OCI-LY7 (cell line): ENCODE results near the gene RAPGEF3. TPM values are rescaled to one million over a fixed set of nuclear protein-coding genes. Genes with fewer than 3 reads are reported as not detected.

Experiments used
- BruUV-seq: library from RNA; stranded (reverse); fragments of 400-500 nt; replicated peaks from 2 replicates; lab custom pipeline; 2021; lab: Mats Ljungman, UMichigan
- CTCF ChIA-PET: fragments of 300-600 bp; sonication (Branson Sonifier 250); formaldehyde crosslinking; loops from one replicate; lab custom pipeline; 2022; ENCODE audit warnings: antibody characterized with exemption; ENCODE audit not compliant: unreplicated experiment; lab: Charles Lee
- POLR2A ChIA-PET: fragments of 300-600 bp; sonication (Branson Sonifier 250); formaldehyde crosslinking; loops from one replicate; lab custom pipeline; 2022; ENCODE audit warnings: antibody characterized with exemption; lab: Charles Lee
- DNase-seq: peaks from one replicate; pipeline ENCODE4 v3.0.0-alpha.2; 2015; ENCODE audit warnings: low spot score
- H2AFZ ChIP-seq: fragments of 200-600 bp; sonication (generic), shearing (Covaris generic); 2 replicates; pipeline ENCODE4 v1.6.1; 2014; ENCODE audit warnings: mild to moderate bottlenecking, antibody characterized with exemption, low read length, moderate library complexity
- H3K27ac ChIP-seq: fragments of 200-600 bp; sonication (generic); 2 replicates; pipeline ENCODE4 v1.5.1; 2014; ENCODE audit warnings: mixed run types, low read depth, mild to moderate bottlenecking, moderate library complexity, low read length, inconsistent platforms; ENCODE audit not compliant: poor library complexity, severe bottlenecking
- H3K36me3 ChIP-seq: fragments of 200-600 bp; sonication (generic); 2 replicates; pipeline ENCODE4 v1.6.1; 2014; ENCODE audit warnings: mild to moderate bottlenecking, antibody characterized with exemption, low read length, moderate library complexity, mixed read lengths; ENCODE audit not compliant: insufficient read depth
- H3K4me1 ChIP-seq: fragments of 200-600 bp; sonication (generic); 2 replicates; pipeline ENCODE4 v1.5.1; 2014; ENCODE audit warnings: mild to moderate bottlenecking, low read length; ENCODE audit not compliant: insufficient read depth, poor library complexity, severe bottlenecking
- H3K4me2 ChIP-seq: fragments of 200-600 bp; sonication (generic); 2 replicates; pipeline ENCODE4 v1.6.1; 2014; ENCODE audit warnings: mild to moderate bottlenecking, low read length
- H3K4me3 ChIP-seq: fragments of 200-600 bp; sonication (generic); 2 replicates; pipeline ENCODE4 v1.5.1; 2014; ENCODE audit warnings: mild to moderate bottlenecking, low read depth, low read length; ENCODE audit not compliant: poor library complexity, severe bottlenecking
- H3K79me2 ChIP-seq: fragments of 200-600 bp; sonication (generic); 2 replicates; pipeline ENCODE4 v1.6.1; 2016; ENCODE audit warnings: low read depth, mild to moderate bottlenecking, low read length, moderate library complexity, mixed read lengths; ENCODE audit not compliant: insufficient read depth
- H3K9me2 ChIP-seq: fragments of 200-600 bp; sonication (generic); 2 replicates; pipeline ENCODE4 v1.6.1; 2016; ENCODE audit warnings: mild to moderate bottlenecking, low read length, mixed read lengths; ENCODE audit not compliant: insufficient read depth
- H3K9me3 ChIP-seq: fragments of 200-600 bp; sonication (generic); 2 replicates; pipeline ENCODE4 v1.6.1; 2014; ENCODE audit warnings: mild to moderate bottlenecking, mixed run types, low read length, mixed read lengths
- H4K20me1 ChIP-seq: fragments of 200-600 bp; sonication (generic); 2 replicates; pipeline ENCODE4 v1.6.1; 2014; ENCODE audit warnings: mild to moderate bottlenecking, antibody characterized with exemption, low read length, moderate library complexity, mixed read lengths; ENCODE audit not compliant: insufficient read depth
- EZH2phosphoT487 ChIP-seq: fragments of 200-600 bp; sonication (generic); IDR thresholded peaks from 2 replicates; pipeline ENCODE4 v1.6.1; 2018; ENCODE audit warnings: low read depth, borderline replicate concordance, mild to moderate bottlenecking, mixed run types, antibody characterized with exemption, low read length, moderate library complexity, mixed read lengths
- intact Hi-C: fragments of 100-400 bp; cut with micrococcal nuclease; formaldehyde crosslinking; loops from one replicate; pipeline ENCODE4 v1.10.0; 2022; ENCODE audit not compliant: unreplicated experiment
- total RNA-seq, 2 experiments: library from RNA; depleted of rRNA in 1 of 2; stranded (reverse); fragments of >200 nt in 1 of 2; shearing (Covaris generic) in 1 of 2; gene quantifications; 2 replicates each; pipeline ENCODE4 v1.2.3, GENCODE V29; 2014 to 2022
- TF ChIP-seq, protein P1 (sequence below): fragments of 200-600 bp; sonication (generic); conservative IDR thresholded peaks from 2 replicates; pipeline ENCODE4 v1.5.1; 2014; ENCODE audit warnings: mild to moderate bottlenecking, antibody characterized with exemption, low read length, moderate library complexity, mixed read lengths

RAPGEF3 gene
- total RNA-seq, 2 experiments from 2014 or later, result 0.69 to 4.7 TPM

DNA sequence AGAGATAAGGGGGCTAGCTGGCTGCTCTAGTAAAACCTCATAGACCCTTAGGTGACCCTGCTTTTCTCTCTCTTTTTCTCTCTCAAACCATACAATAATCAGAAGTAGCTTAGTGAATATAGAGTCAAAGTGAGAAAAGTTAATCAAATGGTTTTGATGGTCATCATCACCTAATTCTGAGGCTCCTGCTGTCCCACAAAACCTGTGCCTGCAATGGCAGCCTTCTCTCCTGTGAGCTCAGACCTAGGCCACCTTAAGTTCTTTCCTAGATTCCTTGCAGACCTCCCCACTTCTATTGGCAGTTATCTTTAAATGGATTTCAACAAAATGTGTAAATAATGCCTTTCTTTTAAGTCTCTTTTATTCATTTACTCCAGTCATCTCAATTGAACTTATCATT lies 51.3 kb downstream of the RAPGEF3 start:
- no peak for DNase-seq
- H3K9me2 ChIP-seq, result no peaks in the 10 kb centered on the region
- peaks cover 12% of the 10 kb centered on the region for H3K36me3 ChIP-seq
- H3K4me2 ChIP-seq, result peak overlapping the region; percentile 95
- peaks cover 54% of the 10 kb centered on the region for H3K4me1 ChIP-seq
- peak overlapping the region; percentile 83 for H3K27ac ChIP-seq
- 0 out of 2 replicates have a peak, but pooled peaks cover 5% of the 10 kb centered on the region for H4K20me1 ChIP-seq
- ChIA-PET CTCF (interaction anchor here (0.6 to 1.8 kb wide), 4 partner anchors 9 to 111 kb away, joined by 3 to 6 read pairs (median 3); no protein-coding TSS in a partner anchor), POLR2A (interaction anchor here (0.5 to 3.1 kb wide), 11 partner anchors 12 to 1916 kb away, joined by 3 to 10 read pairs (median 4); partner anchors contain the start of genes PCED1B, PRPF40B and SLC48A1)
- H3K4me3 ChIP-seq, result peak overlapping the region; percentile 86
- BruUV-seq, result no TSS peak
- no peaks in the 10 kb centered on the region for H3K9me3 ChIP-seq
- no peak for TF ChIP-seq EZH2phosphoT487
- TF ChIP-seq, protein P1, sequence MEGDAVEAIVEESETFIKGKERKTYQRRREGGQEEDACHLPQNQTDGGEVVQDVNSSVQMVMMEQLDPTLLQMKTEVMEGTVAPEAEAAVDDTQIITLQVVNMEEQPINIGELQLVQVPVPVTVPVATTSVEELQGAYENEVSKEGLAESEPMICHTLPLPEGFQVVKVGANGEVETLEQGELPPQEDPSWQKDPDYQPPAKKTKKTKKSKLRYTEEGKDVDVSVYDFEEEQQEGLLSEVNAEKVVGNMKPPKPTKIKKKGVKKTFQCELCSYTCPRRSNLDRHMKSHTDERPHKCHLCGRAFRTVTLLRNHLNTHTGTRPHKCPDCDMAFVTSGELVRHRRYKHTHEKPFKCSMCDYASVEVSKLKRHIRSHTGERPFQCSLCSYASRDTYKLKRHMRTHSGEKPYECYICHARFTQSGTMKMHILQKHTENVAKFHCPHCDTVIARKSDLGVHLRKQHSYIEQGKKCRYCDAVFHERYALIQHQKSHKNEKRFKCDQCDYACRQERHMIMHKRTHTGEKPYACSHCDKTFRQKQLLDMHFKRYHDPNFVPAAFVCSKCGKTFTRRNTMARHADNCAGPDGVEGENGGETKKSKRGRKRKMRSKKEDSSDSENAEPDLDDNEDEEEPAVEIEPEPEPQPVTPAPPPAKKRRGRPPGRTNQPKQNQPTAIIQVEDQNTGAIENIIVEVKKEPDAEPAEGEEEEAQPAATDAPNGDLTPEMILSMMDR, result no peak
- peaks cover 55% of the 10 kb centered on the region for H3K79me2 ChIP-seq
- H2AFZ ChIP-seq, result peak overlapping the region; percentile 53; the same call in 1 of the 2 replicates
- intact Hi-C loops, result loop anchor here (2.0 to 5.0 kb wide), 3 partner anchors 255 to 491 kb away; partner anchors contain the start of genes ASB8 and TMEM106C

DNA sequence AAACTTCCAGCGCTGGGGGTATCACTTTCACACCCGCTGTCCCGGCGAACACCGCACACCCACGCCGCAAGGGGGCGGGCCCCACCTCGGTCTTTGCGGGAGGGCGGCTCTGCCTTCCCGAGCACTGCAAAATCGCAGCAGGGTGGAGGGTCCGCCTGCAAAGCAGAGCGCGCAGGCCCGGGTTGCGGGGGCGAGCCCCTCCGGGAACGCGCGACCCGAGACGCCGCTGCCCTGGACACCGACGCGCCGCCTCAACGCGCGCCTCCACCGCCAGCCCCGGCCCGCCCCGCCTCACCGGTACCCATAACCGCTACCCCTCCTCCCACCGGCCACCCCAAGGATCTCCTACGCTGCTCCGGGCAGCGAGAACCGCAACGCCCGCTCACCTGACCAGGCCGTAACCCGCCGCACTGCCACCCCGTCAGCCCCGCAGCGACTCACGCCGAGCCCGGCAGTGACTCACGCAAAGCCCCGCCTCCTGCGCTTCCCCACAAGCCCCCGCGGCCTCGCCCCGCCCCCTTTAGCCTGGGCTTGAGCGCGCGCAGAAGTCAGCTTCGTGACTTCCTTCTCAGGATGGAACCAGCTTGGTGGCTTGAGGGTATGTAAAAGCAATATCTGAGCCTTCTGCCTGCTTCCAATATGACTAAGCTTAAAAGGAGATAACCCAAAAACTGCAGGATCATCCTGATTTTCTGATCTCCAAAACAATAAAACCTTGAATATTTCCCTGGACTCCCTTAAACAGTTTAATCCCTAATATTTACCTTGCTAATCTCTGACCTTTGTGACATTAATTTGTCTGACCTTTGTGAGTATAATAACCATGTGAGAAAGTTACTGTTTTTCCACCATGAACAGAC lies 52.9 kb downstream of the RAPGEF3 start, which contains the start of gene RPAP3:
RPAP3 (minus strand) TSS at position 465 of the 860 bp plus-strand sequence. CDS start 3,190 bp downstream, outside the sequence.
- Histone ChIP-seq H2AFZ (peak within 1 kb of the TSS; percentile 79), H3K27ac (peak within 1 kb of the TSS; percentile 83), H4K20me1 (0 out of 2 replicates have a peak, but pooled peaks cover 5% of the 10 kb centered on the region), H3K4me1 (peaks cover 54% of the 10 kb centered on the region), H3K9me3 (no peaks in the 10 kb centered on the region), H3K4me3 (peak within 1 kb of the TSS; percentile 86), H3K79me2 (peaks cover 70% of the 10 kb centered on the region), H3K9me2 (no peaks in the 10 kb centered on the region), H3K36me3 (peaks cover 23% of the 10 kb centered on the region), H3K4me2 (peak within 1 kb of the TSS; percentile 95)
- ChIA-PET POLR2A (interaction anchor here (0.5 to 3.1 kb wide), 8 partner anchors 10 to 431 kb away, joined by 3 to 10 read pairs (median 4); partner anchors contain the start of gene ENDOU), CTCF (interaction anchor here (0.5 to 0.7 kb wide), 2 partner anchors 35 to 199 kb away, joined by 3 read pairs; no protein-coding TSS in a partner anchor)
- TF ChIP-seq, protein P1, result peak; percentile 74
- no peak for TF ChIP-seq EZH2phosphoT487
- peak; percentile 97 for DNase-seq
- BruUV-seq, result no TSS peak
- intact Hi-C loops, result loop anchor here (2.0 to 5.0 kb wide), 3 partner anchors 257 to 489 kb away; partner anchors contain the start of genes ASB8 and TMEM106C
